Activated T-helper 1 cell treated with anti-CD3 and anti-CD28 coated beads, Interleukin-12 subunit alpha, Interleukin-12 subunit beta, Interleukin-2, Interleukin-4 antibody, amounts not matched to agents 30 ng/mL and 10 ng/mL and 1 ng/mL, durations not matched to agents 14 hours and 24 hours and 36 hours (primary cell): ENCODE data around the gene PPP1CB. TPM values are rescaled to one million over a fixed set of nuclear protein-coding genes. Genes with fewer than 3 reads are reported as not detected.

Source experiments
- DNase-seq: peaks from one replicate; pipeline ENCODE4 v3.0.0; 2021; ENCODE audit warnings: low spot score
- H3K27ac Mint-ChIP-seq: one replicate; pipeline ENCODE4 v1.8.0; 2021; ENCODE audit warnings: mild to moderate bottlenecking, mixed read lengths
- H3K27me3 Mint-ChIP-seq: one replicate; pipeline ENCODE4 v1.8.0; 2022; ENCODE audit warnings: mild to moderate bottlenecking, moderate library complexity, mixed read lengths; ENCODE audit not compliant: insufficient read depth
- H3K36me3 Mint-ChIP-seq: one replicate; pipeline ENCODE4 v1.8.0; 2021; ENCODE audit warnings: low read depth, mixed read lengths
- H3K4me1 Mint-ChIP-seq: one replicate; pipeline ENCODE4 v1.8.0; 2021; ENCODE audit warnings: low read depth, mixed read lengths
- H3K4me3 Mint-ChIP-seq: one replicate; pipeline ENCODE4 v1.8.0; 2021; ENCODE audit warnings: mild to moderate bottlenecking, moderate library complexity, mixed read lengths
- H3K9me3 Mint-ChIP-seq: one replicate; pipeline ENCODE4 v1.8.0; 2021; ENCODE audit warnings: mixed read lengths
- intact Hi-C: fragments of 100-400 bp; cut with micrococcal nuclease; formaldehyde crosslinking; loops from one replicate; pipeline ENCODE4 v1.15.1; 2024
- total RNA-seq: library from RNA; stranded (reverse); gene quantifications from 2 replicates; pipeline ENCODE4 v1.2.3, GENCODE V29; 2022

Gene PPP1CB
- 262 and 268 TPM in 2 replicates for total RNA-seq

DNA sequence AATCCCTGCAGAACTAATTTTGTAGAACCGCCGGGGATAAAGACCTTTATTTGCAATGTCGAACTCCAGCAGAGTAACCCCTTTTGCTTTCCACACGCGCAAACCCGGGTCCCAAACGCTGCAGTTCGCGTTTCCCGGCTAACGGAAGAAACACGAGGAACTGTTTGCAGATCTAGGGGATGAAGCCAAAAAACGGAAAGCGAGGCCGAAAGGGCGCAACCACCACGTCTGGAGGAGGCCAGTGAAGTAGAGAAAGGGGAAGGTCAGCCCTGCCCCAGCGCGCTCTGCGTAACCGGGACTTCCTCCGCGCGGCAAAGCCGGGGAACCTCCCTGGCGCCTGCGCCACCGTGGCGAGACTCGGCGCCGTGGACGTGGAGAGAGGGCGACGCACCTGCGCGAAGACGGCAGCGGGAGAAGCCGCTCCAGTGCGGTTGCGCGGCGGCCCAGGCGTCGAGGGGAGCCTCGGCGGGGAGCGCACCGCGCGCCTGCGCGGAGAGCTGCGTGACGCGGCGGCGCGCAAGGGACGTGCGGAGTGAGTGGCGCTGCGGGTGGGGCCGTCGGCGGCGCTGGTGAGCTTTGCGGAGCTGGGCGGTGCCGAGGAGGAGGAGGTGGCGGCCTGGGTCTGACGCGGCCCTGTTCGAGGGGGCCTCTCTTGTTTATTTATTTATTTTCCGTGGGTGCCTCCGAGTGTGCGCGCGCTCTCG is at the start of gene PPP1CB:
Gene PPP1CB, plus strand, starts transcription at position 579 of the 704 bp plus-strand sequence. CDS start 295 bp downstream, outside the sequence.
- Mint-ChIP-seq H3K27ac (peak within 1 kb of the TSS; percentile 96), H3K27me3 (no peaks in the 10 kb centered on the region), H3K4me3 (peak within 1 kb of the TSS; percentile 95), H3K9me3 (no peaks in the 10 kb centered on the region), H3K4me1 (peaks cover 62% of the 10 kb centered on the region), H3K36me3 (peaks cover 20% of the 10 kb centered on the region)
- peak; percentile 98 for DNase-seq
- intact Hi-C loops, result loop anchor here (1.0 to 10.0 kb wide), 12 partner anchors 70 to 1047 kb away; partner anchors contain the start of genes CLIP4, MRPL33, TRMT61B and WDR43

DNA sequence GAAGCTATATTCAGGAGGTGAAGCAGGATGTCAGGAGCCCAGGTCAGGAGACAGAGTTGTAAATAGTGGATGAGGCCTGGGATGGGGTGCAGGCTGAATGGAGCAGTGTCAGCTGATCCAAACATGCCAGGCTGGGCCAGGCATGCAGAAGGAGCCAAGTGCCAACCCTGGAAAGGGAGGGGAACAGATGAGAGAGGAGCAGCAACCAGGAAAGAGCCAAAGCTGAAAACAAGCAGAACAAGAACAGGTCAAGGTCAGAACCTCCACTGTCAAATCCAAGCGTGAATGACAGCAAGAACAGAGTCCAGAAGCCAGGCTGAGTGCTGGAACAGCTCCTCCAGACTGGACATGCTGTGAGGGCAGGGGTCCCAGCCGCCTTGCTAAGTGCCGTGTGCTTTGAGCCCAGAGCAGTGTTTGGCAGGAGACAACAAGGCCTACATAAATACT is 49.2 kb upstream of the PPP1CB start:
- Mint-ChIP-seq H3K4me1 (no peaks in the 10 kb centered on the region), H3K27me3 (no peaks in the 10 kb centered on the region), H3K9me3 (peaks cover 21% of the 10 kb centered on the region), H3K4me3 (no peak overlapping the region), H3K27ac (peak overlapping the region; percentile 41), H3K36me3 (peaks cover 6% of the 10 kb centered on the region)
- no peak for DNase-seq
- intact Hi-C loops, result no loop called here

DNA sequence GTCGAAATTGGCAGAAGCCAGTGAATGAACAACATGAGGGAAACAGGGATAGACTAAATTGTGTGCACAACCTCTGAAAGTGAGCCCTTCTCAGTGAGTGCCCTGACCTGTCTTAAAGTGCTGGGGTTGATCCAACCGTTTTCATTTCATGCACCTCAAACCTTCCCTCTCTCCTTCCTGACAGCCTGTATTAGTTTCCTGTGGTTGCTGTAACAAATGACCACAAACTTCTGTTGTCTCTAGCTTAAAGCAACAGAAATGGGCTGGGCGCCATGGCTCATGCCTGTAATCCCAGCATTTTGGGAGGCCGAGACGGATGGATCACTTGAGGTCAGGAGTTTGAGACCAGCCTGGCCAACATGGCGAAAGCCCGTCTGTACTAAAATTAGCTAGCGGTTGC is 48.8 kb upstream of the PPP1CB start:
- Mint-ChIP-seq H3K27me3 (no peaks in the 10 kb centered on the region), H3K27ac (no peak overlapping the region), H3K4me1 (no peaks in the 10 kb centered on the region), H3K4me3 (no peak overlapping the region), H3K9me3 (peaks cover 21% of the 10 kb centered on the region), H3K36me3 (peaks cover 6% of the 10 kb centered on the region)
- intact Hi-C loops, result no loop called here
- no peak for DNase-seq

DNA sequence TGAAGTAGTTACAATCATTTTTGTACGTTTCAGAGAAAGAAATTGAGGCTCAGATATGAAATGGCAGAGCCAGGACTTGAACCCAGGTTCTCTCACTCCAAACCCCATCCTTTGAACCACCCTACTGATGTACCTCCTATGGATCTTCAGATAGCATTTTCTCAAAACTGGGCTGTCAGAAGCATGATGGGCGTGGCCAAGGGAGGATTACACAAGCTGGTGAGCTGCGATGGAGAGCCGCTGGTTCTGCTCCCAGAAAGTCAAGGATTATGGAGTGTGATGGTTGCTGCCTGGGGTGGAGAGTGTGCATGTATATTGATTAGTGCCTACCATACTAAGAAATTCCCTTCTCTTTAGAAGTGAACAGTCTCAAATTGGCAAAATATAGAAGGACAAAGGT is 47.0 kb upstream of the PPP1CB start:
- Mint-ChIP-seq H3K4me1 (no peaks in the 10 kb centered on the region), H3K9me3 (peaks cover 21% of the 10 kb centered on the region), H3K36me3 (peaks cover 6% of the 10 kb centered on the region), H3K27ac (no peak overlapping the region), H3K27me3 (no peaks in the 10 kb centered on the region), H3K4me3 (no peak overlapping the region)
- no peak for DNase-seq
- intact Hi-C loops, result no loop called here

DNA sequence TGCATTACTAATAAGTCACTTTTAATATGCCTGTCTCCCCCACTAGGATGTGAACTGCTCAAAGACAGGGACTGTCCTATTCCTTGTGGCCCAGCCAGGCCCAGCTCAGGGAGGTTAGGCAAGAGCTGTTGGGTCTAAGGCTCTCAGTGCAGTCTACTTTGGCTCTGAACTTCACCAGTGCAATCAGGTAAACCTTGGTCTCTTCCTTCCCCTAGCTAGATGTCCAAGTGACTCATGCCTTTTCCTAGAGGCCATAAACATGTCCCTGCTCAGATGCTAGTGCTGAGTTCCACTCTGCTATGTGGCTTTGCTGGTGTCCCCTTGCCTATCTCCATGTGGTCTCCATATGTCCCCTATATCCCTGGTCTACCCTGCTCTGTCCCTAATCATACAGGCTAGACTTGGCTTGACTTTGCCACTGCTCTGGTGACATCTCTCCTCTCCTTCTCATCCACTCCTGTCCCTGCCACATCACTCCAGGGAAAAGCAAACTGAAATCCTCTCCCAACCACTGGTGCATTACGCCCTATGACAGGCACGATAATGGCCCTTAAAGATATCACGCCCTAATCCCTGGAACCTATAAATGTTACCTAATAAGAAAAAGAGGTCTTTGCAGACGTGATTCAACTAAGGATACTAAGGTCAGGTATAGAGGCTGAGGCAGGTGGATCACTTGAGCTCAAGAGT is 45.7 kb upstream of the PPP1CB start:
- H3K27ac Mint-ChIP-seq, result no peak overlapping the region
- peaks cover 21% of the 10 kb centered on the region for H3K9me3 Mint-ChIP-seq
- H3K27me3 Mint-ChIP-seq, result no peaks in the 10 kb centered on the region
- no peak overlapping the region for H3K4me3 Mint-ChIP-seq
- H3K4me1 Mint-ChIP-seq, result no peaks in the 10 kb centered on the region
- H3K36me3 Mint-ChIP-seq, result peaks cover 6% of the 10 kb centered on the region
- intact Hi-C loops, result no loop called here
- no peak for DNase-seq

DNA sequence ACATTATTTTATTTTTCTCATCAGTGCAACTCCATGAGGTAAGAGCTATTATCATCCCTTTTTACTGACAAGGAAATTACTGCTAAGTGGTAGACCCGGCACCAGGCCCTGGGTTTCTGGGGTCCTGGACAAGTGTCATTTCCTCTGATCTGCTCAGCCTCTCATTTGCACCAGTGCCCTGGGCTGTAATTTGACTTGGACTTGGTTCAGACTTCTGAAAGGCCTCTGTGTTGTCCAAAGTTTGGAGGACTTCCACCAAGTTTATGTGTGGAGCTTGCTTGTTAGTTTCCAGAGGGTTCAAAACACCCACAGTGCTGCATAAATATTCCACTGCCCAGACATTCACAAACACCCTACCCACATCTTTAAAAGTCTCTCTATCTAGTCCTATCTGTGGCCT is 44.0 kb upstream of the PPP1CB start:
- Mint-ChIP-seq H3K4me1 (no peaks in the 10 kb centered on the region), H3K27ac (no peak overlapping the region)
- intact Hi-C loops, result no loop called here

DNA sequence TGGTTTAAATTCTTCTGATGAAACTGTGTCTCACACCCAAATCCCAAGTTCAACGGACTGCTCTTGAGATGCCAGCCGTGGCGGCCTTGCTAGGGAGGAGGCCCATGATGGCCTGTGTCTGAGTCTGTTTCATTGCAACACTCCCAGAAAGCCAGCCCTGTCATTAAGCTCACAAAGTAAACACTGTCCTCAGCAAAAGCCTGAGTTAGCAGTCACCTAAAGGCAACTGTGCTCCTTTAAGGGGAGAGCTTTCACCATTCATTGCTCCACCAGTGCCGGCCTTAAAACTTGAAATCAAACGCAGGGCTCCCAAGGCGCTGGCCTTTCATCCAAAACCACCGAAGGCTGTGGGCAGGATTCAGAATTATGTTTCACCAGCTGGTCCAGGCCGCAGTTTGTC is 42.5 kb upstream of the PPP1CB start:
- H3K27me3 Mint-ChIP-seq, result no peaks in the 10 kb centered on the region
- intact Hi-C loops, result no loop called here
- DNase-seq, result no peak
- peaks cover 21% of the 10 kb centered on the region for H3K9me3 Mint-ChIP-seq
- H3K27ac Mint-ChIP-seq, result no peak overlapping the region
- no peak overlapping the region for H3K4me3 Mint-ChIP-seq
- peaks cover 7% of the 10 kb centered on the region for H3K4me1 Mint-ChIP-seq
- H3K36me3 Mint-ChIP-seq, result peaks cover 4% of the 10 kb centered on the region

More for the DNA sequence above, 44.0 kb upstream of the PPP1CB start:
- peaks cover 21% of the 10 kb centered on the region for H3K9me3 Mint-ChIP-seq
- H3K4me3 Mint-ChIP-seq, result no peak overlapping the region
- H3K36me3 Mint-ChIP-seq, result peaks cover 6% of the 10 kb centered on the region
- H3K27me3 Mint-ChIP-seq, result no peaks in the 10 kb centered on the region
- DNase-seq, result no peak

DNA sequence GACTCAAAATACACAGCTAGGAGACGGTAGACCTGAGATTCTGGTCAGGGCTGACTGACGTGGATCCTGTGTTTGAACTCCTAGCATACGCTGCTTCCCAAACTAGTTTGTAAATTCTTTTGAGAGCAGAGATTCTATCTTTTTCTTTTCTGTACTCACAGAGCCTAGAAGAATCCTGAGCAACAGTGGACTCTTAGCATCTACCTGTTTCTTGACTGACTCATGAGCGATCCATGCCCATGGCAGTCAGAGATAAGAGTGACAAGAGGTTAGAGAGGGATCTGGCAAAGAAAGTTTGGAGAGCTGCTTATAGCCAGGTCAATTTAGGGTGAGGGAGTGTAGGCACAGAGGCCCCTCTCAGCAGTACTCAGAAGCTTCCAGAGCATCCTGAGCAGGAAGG is 41.1 kb upstream of the PPP1CB start:
- Mint-ChIP-seq H3K9me3 (peaks cover 11% of the 10 kb centered on the region), H3K36me3 (peaks cover 4% of the 10 kb centered on the region), H3K4me3 (no peak overlapping the region), H3K27me3 (no peaks in the 10 kb centered on the region), H3K27ac (no peak overlapping the region), H3K4me1 (peaks cover 8% of the 10 kb centered on the region)
- no peak for DNase-seq
- intact Hi-C loops, result no loop called here

DNA sequence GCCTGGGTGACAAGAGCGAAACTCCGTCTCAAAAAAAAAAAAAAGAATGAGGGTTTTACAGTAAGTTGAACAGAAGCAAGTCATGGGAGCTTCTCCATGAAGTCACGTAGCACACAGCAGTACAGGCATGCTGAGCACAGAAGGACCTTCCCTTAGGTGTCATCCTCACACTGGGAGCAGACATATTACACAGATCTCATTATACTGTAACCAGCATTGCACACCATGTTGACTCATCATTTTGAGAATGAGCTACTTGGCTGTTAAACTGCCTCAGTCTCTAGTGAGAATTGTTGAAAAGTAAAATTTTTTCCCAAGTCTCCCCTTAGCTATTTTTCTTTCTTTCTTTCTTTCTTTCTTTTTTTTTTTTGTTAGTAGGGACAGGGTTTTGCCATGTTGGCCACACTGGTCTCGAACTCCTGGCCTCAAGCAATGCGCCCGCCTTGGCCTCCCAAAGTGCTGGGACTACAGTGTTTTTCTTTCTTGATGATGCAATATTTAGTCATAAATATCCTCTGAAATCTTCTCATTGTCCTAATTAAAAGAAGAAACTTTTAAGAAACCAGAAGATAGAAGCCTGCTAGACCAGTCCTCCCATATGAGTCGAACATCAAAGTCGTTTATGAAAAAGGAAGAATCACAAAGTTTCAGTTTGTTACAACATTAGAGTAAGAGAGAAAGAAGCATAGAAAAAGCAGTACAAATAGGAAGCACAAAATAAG is 37.9 kb upstream of the PPP1CB start:
- intact Hi-C loops, result no loop called here
- no peaks in the 10 kb centered on the region for H3K36me3 Mint-ChIP-seq
- no peak overlapping the region for H3K4me3 Mint-ChIP-seq
- no peak for DNase-seq
- H3K9me3 Mint-ChIP-seq, result no peaks in the 10 kb centered on the region
- H3K4me1 Mint-ChIP-seq, result peaks cover 26% of the 10 kb centered on the region
- no peaks in the 10 kb centered on the region for H3K27me3 Mint-ChIP-seq
- H3K27ac Mint-ChIP-seq, result no peak overlapping the region

DNA sequence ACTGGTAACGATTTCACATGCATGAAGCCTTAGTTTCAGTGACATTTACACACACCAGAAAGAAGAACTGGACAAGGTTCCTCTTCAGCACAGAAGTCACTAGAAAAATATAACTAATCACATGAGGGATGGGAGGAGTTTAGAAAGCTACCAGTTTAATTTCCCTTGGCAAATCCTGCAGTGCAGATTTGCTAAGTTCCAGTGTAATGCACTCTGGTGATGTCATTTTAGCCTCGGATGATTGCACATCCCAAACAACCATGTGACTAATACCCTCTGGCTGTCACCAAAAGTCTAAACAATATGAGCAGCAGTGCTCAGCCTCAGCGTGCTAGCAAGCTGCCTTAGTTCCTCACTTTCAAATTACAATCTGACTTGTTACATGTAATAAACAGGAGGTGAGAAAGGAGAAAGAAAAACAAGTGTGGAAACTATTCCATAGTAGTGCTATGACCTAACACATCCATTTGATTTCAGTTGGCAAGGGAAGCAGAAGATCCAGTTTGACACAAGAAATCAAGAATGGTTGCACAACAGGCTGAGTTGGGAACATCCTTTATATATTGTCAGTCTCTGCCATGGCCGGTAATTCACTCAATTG is 35.3 kb upstream of the PPP1CB start:
- Mint-ChIP-seq H3K36me3 (no peaks in the 10 kb centered on the region), H3K27ac (no peak overlapping the region)
- intact Hi-C loops, result loop anchor here (5.0 kb wide), 1 partner anchor 39 kb away; no protein-coding TSS in a partner anchor

DNA sequence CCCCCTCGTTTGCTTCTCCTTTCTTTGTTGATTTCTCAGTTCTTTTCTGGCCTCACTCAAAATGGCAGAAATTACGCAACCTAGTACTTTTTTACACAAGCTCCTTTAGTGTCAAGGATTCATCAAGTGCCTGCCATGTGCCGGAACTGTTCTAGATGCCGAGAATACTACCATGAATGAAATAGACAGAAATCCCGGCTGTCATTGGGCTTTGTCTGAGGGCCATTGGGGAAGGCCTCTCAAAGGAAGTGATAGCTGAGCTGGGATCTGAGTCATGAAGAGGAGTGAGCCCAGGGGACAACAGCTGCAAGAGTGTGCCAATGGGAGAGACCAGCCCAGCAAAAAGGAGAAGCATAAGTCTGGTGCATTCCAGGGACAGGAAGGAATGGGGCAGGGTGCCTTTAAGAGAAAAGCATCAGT is 34.3 kb upstream of the PPP1CB start:
- peaks cover 26% of the 10 kb centered on the region for H3K4me1 Mint-ChIP-seq
- H3K27me3 Mint-ChIP-seq, result no peaks in the 10 kb centered on the region
- H3K9me3 Mint-ChIP-seq, result no peaks in the 10 kb centered on the region
- no peak for DNase-seq
- intact Hi-C loops, result loop anchor here (5.0 kb wide), 1 partner anchor 40 kb away; no protein-coding TSS in a partner anchor
- no peak overlapping the region for H3K4me3 Mint-ChIP-seq
- no peak overlapping the region for H3K27ac Mint-ChIP-seq
- H3K36me3 Mint-ChIP-seq, result no peaks in the 10 kb centered on the region

More for the DNA sequence above, 35.3 kb upstream of the PPP1CB start:
- Mint-ChIP-seq H3K27me3 (no peaks in the 10 kb centered on the region), H3K4me3 (no peak overlapping the region), H3K4me1 (peaks cover 26% of the 10 kb centered on the region), H3K9me3 (no peaks in the 10 kb centered on the region)
- no peak for DNase-seq

DNA sequence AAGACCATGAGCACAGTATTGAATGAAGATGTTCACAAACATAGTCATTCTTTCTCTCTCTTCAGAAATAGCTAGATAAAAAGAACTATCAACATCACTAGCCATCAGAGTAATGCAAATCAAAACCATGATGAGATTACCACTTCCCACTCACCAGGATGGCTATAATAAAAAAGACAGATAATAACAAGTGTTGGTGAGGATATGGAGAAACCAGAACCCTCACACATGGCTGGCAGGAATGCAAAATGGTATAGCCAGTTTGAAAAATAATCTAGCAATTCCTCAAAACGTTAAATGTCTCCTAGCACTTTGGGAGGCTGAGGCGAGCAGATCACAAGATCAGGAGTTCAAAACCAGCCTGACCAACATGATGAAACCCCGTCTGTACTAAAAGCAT is 31.3 kb upstream of the PPP1CB start:
- no peak for DNase-seq
- no peak overlapping the region for H3K27ac Mint-ChIP-seq
- no peak overlapping the region for H3K4me3 Mint-ChIP-seq
- H3K4me1 Mint-ChIP-seq, result peaks cover 18% of the 10 kb centered on the region
- H3K9me3 Mint-ChIP-seq, result no peaks in the 10 kb centered on the region
- intact Hi-C loops, result no loop called here
- H3K27me3 Mint-ChIP-seq, result no peaks in the 10 kb centered on the region
- no peaks in the 10 kb centered on the region for H3K36me3 Mint-ChIP-seq
